ENCODE data around the gene SEMA5A.

Gene SEMA5A

DNA sequence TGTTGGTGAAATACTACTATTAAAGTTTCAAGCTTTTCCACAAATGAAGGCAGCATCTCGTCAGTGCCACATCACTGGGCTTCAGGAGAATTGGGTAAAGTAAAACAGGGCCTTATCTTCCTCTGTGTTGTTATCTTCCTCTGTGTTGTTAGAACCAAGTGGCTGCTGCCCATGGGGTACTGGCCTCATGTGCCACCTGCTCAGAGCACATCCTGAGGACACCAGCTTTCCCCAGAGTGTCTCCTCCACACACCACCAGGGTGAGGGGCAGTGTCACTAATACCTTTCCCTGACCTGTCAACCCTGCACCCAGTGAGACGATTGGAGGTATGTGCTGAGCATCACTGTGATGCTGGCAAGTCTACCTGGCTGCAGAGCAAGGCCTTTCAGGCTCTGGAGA is 499.9 kb downstream of the SEMA5A start:
- DNase-seq = no peak

DNA sequence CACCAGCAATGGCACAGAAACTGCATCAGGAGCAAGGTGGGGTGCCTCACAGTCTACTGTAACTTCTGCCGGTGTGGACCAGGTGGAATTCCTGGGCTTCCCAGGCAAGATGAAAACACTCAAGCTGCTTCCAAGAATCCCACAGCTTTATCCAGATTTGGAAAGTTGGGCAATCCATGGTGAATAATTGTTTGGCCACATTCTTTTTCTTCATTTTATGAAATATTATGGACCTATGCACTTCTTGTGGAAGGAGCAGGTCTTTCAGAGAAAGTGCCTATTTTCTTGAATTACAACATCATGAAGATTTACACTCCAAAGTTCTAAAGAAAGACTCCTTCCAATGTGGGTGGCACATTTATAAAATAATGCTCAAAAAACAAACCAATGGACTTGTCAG is 503.6 kb downstream of the SEMA5A start:
- DNase-seq = no peak

DNA sequence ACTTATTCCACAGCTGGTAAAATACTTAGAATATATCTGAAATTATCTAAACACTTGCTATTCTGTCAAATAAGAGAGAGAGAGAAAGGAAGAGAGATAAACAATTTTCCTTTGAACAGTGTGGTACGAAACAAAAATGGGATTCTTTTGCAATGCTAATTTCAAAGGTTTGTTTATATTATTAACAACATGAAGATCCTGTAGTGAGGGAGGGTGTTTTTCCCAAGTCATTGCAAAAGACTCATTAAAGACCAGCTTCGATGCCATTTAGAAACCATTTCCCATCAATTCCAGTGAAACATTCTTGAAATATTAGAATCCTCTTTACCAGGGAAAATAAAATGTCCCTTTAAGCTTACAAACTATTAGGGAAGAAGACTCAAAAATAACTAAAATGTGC is 505.4 kb downstream of the SEMA5A start:
- no peak for DNase-seq

DNA sequence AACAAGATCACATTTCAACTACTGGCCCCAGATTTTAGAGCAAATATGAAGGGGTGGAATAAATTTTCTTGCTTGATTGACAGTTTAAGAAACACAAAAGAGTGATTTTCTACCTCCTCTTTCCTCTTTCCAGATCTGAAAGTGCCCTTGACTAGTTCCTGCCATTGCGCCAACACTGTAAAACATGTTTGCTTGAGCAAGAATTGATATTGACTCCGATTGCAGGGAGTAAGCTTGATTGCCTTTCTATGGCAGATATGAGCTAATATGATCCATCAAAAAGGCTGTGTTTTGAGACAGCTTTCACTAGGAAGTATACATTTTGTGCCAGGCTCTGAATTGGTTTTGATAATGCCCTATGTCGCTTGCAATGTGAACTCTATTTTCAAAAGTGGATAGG is 508.8 kb downstream of the SEMA5A start:
- DNase-seq = no peak

DNA sequence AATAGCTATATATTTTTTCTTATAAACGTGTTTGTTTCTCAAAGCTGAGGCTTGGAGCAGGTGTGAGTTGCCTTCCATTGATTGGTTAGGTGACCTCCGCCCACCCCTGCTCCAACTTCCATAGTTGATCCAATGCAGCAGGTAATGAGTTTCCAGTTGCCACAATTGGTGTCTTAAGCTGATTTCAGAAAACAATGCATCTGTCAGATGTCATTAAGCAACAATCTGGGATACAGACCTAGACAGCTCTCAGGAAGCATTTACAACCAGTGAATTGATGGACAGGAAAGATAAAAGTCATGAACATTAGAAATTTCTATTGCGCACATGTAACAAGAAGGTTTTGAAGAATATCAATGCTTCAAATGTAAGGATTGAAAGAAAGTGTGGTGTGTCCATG is 510.5 kb downstream of the SEMA5A start:
- DNase-seq = no peak

DNA sequence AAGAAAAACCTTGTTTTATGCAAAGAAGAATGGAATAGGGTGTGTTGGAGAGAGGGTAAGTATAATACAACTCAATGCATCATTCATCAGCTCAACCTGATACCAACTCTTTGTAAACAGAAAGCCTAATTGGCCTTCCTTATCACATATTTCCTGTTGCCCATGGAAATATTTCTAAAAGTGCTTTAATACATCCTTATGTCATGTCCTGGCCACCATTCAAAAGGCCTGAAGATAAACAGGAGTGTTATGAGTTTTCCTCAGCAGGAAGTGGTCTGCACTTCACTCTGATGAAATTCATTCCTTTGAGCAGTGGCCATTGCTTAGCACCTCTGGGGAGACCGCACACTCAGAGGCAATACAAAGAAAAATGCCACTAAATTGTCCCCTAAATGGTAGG is 511.2 kb downstream of the SEMA5A start:
- no peak for DNase-seq

DNA sequence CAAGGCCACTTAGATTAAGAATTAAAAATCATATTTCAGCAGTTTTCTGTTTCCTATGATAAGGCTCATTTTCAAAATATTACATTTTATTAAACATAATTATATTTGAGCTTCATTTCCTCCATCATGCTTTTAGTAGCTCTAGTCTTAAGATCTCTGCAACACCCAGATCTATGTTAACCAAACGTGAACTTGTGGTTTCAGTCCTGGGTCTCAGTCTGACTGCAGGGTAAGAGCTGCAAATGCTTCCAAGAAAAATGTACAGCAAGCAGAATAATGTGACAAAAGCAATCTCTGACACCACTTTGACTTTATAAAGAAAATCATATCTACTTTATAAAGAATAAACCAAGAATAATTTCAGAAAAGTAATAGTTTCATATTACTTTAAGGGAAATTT is 512.4 kb downstream of the SEMA5A start:
- DNase-seq = no peak

DNA sequence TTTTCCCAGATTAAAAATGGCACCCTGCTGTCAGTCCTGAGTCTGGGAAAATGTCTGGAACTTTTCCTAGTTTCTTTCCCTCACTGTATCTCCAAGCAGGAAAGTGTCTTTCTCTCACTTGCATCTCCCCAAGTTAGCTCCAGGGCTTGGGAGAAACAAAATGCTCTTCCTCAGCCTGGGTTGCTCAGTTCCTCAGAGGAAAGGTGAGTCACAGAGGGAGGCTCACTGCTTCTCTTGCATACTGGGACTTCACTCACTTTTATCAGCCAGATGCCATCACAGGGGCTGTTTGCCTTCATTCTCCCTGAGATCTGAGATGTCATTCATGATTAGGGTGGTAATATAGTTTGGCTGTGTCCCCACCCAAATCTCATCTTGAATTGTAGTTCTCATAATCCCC is 519.9 kb downstream of the SEMA5A start:
- no peak for DNase-seq

DNA sequence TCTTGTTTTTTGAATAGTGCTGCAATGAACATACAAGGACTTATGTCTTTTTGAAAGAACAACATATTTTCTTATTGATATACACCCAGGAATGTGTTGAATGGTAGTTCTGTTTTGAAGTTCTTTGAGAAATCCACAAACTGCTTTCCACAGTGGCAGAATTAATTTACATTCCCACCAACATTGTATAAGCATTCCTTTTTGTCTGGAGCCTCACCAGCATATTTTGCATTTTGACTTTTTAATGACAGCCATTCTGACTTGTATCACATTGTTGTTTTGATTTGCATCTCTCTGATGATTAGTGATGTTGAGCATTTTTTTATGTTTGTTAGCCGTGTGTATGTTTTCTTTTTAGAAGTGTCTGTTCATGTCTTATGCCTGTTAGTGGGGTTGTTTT is 524.9 kb downstream of the SEMA5A start:
- DNase-seq = no peak

DNA sequence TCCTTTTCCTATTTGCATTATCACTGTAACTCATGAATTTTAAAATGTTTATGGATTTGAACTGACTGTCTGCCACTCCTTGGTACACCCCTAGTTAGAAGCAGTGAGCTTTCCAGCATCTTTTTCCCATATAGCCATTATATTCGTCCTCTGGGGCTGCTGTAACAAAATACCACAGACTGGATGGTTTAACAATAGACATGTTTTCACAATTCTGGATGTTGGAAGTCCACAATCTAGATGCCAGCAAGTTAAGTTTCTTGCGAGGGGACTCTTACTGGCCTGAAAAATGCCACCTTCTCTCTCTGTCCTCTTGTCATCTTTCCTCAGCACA is 530.0 kb downstream of the SEMA5A start:
- no peak for DNase-seq

DNA sequence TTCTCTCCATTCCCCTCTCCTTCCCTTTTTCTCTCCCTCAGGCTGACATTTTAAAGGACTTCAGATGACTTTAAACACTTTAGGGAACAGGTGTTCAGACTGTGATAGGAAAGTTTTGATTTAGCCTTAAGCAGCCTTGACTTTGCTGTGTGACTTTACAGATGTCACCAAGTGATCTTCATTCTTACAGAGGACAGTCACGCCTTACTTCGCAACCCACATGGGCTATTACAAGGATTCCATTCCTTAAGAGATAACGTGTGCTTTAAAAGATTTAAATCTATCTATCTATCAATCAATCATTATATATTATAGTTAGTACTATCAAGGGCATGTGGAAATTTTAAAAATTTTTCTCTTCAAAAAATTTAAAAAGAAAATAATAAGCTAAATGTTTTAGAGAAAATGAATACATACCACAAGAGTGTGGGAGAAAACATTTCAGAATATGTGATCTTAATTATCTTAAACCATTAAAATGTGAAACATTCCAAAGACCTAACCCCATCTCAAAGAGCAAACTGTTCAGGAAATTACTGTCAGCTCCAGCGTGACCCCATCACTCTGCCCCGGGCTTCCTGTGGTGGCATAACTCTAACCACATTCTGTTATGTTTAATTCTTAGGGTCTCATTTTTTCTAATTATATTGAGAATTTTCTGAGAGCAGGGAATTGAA is 530.5 kb downstream of the SEMA5A start:
- no peak for DNase-seq

DNA sequence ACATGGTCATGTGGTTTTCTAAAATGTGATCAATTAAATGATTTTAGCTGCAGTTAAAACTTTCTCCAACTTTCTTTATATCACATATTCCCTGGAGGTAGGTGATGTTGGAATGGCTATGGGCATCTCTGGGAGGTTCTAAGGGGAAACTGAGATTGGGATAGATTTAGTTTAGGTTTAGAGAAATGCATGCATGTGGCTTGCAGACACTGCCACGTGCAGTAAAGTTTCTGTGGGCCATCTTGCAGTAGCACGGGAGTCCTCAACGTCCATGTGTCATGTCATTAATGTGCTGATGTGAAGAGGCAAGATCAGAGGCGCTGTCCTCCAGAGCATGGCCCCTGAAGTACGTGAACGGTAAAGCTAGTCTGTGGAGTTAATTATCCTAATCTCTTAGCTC is 532.7 kb downstream of the SEMA5A start:
- DNase-seq = no peak

DNA sequence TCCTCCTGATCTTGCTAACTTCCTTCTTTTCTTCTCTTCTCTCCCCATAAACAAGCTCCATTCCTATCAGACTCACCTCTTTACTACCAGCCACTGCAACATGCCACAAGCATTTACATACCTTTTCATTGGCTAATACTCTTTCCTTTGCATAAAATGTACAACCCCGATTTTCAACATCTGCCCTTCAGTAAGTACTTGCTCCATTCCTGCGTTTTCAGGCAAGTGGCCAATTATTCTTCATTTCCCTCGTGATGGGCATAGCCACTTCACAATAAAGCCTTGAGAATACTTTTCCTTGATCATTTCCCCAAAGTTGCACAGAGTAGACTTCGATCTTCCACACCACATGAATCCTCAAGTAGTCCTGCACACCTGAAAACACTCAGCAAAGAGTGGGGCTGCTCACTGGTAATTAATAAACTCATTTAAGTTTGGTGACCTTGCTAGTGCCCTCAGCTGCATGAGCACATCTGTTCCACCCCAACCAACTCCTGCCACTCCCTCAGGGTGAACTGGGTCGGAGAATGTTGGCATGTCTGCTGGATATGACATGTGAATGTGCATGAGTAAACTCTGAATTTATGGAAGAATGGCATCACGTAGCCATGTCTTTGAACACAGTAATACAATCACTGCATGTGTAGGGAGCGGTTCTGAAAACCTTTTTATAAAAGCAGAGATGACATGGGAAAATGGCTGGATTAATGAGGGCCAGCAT is 535.8 kb downstream of the SEMA5A start:
- no peak for DNase-seq

DNA sequence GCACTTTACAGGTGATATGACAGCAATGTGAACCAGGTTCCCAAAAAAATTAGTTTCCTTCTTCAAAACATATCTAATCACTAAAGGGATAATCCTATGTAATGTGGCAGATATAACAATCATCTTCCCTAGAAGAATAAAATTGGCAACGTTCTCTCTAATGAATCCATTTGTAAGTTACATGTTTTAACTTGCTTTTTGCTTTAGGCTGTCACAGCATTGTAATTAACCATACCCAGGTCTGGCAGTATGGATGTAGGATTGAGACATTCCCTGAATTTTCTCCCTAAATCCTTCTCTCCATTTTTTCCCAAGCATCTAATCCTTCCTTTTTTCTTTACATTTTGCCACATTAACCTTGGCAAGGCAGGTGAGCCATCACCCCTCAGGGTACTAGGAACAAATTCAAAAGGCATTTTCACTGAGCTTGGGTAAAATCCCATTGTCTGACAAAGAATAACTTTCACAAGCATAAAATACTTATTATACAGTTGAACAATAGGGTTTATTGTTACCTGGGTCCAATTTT is 548.3 kb downstream of the SEMA5A start:
- DNase-seq = no peak

DNA sequence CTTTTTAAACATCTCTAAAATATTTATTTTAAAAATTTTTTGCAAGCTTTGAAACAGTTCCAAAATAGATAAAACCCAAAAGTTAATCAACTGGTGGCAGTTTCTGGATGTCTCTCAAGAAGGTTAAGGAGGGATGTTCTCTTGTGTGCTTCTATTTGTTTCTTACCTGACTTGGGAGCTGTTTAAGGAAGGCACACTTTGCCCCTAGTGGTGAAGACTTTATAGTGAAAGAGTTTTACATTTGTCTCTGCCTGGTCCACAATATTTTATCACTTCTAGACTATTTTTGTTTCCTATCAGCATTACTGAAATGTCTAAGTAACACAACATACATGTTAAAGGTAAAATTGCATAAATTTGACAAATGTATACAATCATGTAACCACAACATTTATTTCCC is 552.8 kb downstream of the SEMA5A start:
- DNase-seq = peak; percentile 13
